DND-41 (cell line): ENCODE results near the gene LRRC46.

Source experiments
- ATAC-seq: fragments of 200-7000 bp; cut with Tn5 transposase; 3 replicates; pipeline ENCODE4 v1.9.1; 2021; ENCODE audit warnings: low read depth; ENCODE audit not compliant: insufficient read depth
- DNase-seq: peaks from one replicate; pipeline ENCODE4 v3.0.0-alpha.2; 2020
- H2AFZ ChIP-seq: 2 replicates; pipeline ENCODE4 v1.6.0; 2012; ENCODE audit warnings: low read depth, low read length
- H3K27ac ChIP-seq: 2 replicates; pipeline ENCODE4 v1.5.1; 2012; ENCODE audit warnings: low read length, inconsistent platforms
- H3K27me3 ChIP-seq: fragments of 200-600 bp; sonication (generic); 2 replicates; pipeline ENCODE4 v1.6.0; 2012; ENCODE audit warnings: low read length, mild to moderate bottlenecking, inconsistent platforms; ENCODE audit not compliant: insufficient read depth, poor library complexity
- H3K36me3 ChIP-seq: 2 replicates; pipeline ENCODE4 v1.5.1; 2012; ENCODE audit warnings: low read length, inconsistent platforms; ENCODE audit not compliant: insufficient read depth
- H3K4me1 ChIP-seq: 2 replicates; pipeline ENCODE4 v1.5.1; 2012; ENCODE audit warnings: mild to moderate bottlenecking, low read length; ENCODE audit not compliant: insufficient read depth
- H3K4me2 ChIP-seq: 2 replicates; pipeline ENCODE4 v1.6.0; 2012; ENCODE audit warnings: mild to moderate bottlenecking, moderate library complexity, low read length, inconsistent platforms; ENCODE audit not compliant: insufficient read depth
- H3K4me3 ChIP-seq, 2 experiments: fragments of 200-600 bp in 1 of 2; shearing (Covaris generic) in 1 of 2; 2 replicates each; pipeline ENCODE4 v1.5.1; 2012 to 2016; ENCODE audit warnings: inconsistent platforms in 2 of 2, low read length in 2 of 2, mild to moderate bottlenecking in 2 of 2, low read depth in 1 of 2, moderate library complexity in 1 of 2
- H3K79me2 ChIP-seq: 2 replicates; pipeline ENCODE4 v1.6.0; 2012; ENCODE audit warnings: low read length, inconsistent platforms; ENCODE audit not compliant: insufficient read depth
- H3K9ac ChIP-seq: 2 replicates; pipeline ENCODE4 v1.6.0; 2012; ENCODE audit warnings: low read depth, mild to moderate bottlenecking, inconsistent platforms, low read length, moderate library complexity
- H3K9me3 ChIP-seq: 2 replicates; pipeline ENCODE4 v1.5.1; 2012; ENCODE audit warnings: low read length, moderate library complexity, mild to moderate bottlenecking, inconsistent platforms; ENCODE audit not compliant: insufficient read depth, severe bottlenecking
- H4K20me1 ChIP-seq: 2 replicates; pipeline ENCODE4 v1.6.0; 2012; ENCODE audit warnings: low read length; ENCODE audit not compliant: insufficient read depth
- CTCF ChIP-seq: IDR thresholded peaks from 2 replicates; pipeline ENCODE4 v1.5.1; 2012; ENCODE audit warnings: borderline replicate concordance, low read length, moderate library complexity, mild to moderate bottlenecking; ENCODE audit not compliant: poor library complexity, severe bottlenecking; ENCODE audit errors: extremely low read depth
- EZH2 ChIP-seq: IDR thresholded peaks from 3 replicates; pipeline ENCODE4 v1.6.1; 2012; ENCODE audit warnings: borderline replicate concordance, low read depth, mild to moderate bottlenecking, moderate library complexity, low read length, inconsistent platforms; ENCODE audit not compliant: severe bottlenecking

Gene LRRC46

DNA sequence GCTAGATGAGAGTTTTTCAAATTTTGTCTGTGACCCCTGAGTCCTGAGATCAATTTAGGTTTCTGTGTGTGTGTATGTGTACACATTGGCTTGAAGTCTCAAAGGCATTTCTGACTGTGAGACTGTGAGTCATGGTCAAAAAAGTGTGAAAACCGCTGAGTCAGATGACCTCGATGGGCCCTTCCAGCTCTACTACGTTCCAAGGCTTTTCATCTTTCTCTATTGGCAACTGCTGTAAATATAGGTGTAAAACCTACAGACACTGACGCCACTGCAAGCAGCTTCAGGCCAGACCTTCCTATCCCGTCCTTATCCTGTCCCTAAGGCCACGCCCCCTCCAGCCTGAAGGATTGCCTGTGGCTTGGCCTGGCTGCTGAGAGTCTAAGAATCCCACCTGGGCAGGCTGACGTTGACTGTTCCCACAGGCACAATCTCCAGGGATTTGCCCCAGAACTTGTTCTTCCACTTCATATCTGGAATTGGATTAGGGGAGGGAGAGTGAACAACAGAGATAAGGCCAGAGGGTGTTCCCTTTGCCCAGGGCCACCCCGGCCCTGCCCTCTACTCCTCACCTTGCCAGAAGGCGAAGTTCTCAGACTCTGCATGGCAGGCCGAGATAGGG is 21.2 kb upstream of the LRRC46 start:
- Histone ChIP-seq H3K79me2 (no peaks in the 10 kb centered on the region), H2AFZ (no peak overlapping the region), H3K9me3 (no peaks in the 10 kb centered on the region), H3K36me3 (peaks cover 59% of the 10 kb centered on the region), H3K9ac (no peak overlapping the region), H4K20me1 (no peaks in the 10 kb centered on the region; the same call in 1 of the 2 replicates), H3K4me2 (no peak overlapping the region), H3K4me1 (no peaks in the 10 kb centered on the region), H3K27ac (no peak overlapping the region), H3K4me3 (no peak overlapping the region), H3K27me3 (no peaks in the 10 kb centered on the region)
- ATAC-seq (no peak), DNase-seq (no peak)
- no peak for TF ChIP-seq CTCF
- TF ChIP-seq EZH2: no peak

GRCh38 chr17:47810901-47811635 is 20.4 kb upstream of the LRRC46 start:
- no peaks in the 10 kb centered on the region for H3K4me1 ChIP-seq
- DNase-seq: no peak
- H3K4me3 ChIP-seq: no peak overlapping the region
- H3K9ac ChIP-seq: no peak overlapping the region
- H3K9me3 ChIP-seq: no peaks in the 10 kb centered on the region
- no peak for TF ChIP-seq EZH2
- no peak for TF ChIP-seq CTCF
- peaks cover 67% of the 10 kb centered on the region for H3K36me3 ChIP-seq
- ATAC-seq: no peak
- H3K27ac ChIP-seq: no peak overlapping the region
- no peaks in the 10 kb centered on the region for H3K27me3 ChIP-seq
- no peaks in the 10 kb centered on the region for H3K79me2 ChIP-seq
- no peak overlapping the region for H2AFZ ChIP-seq
- no peak overlapping the region for H3K4me2 ChIP-seq
- H4K20me1 ChIP-seq: no peaks in the 10 kb centered on the region; the same call in 1 of the 2 replicates

GRCh38 chr17:47811709-47812108 is 19.8 kb upstream of the LRRC46 start:
- Histone ChIP-seq H3K27me3 (no peaks in the 10 kb centered on the region), H3K79me2 (no peaks in the 10 kb centered on the region), H3K9ac (no peak overlapping the region), H2AFZ (no peak overlapping the region), H3K4me1 (no peaks in the 10 kb centered on the region), H3K4me2 (no peak overlapping the region), H3K36me3 (peaks cover 72% of the 10 kb centered on the region), H3K4me3 (no peak overlapping the region), H4K20me1 (no peaks in the 10 kb centered on the region; the same call in 1 of the 2 replicates), H3K9me3 (no peaks in the 10 kb centered on the region), H3K27ac (no peak overlapping the region)
- DNase-seq (no peak), ATAC-seq (no peak)
- TF ChIP-seq EZH2 (no peak), CTCF (no peak)
